ENCODE results near the gene SDR42E1.

Gene SDR42E1

DNA sequence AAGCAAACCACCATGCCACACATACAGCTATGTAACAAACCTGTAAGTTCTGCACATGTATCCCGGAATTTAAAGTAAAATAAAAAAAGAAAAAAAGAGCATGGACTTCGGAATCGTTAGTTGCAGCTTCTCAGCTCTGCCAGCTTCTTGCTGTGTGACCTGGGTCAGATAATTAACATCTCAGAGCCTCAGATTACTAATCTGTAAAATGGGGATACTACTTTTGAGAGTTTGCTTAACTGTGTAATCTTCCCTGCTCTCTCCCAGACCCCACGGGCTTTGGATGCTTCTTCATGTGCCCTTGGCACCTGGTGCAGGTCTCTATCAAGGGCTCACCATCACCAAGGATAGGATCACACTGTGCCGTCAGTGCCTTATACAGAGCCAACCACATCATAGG lies 40.4 kb upstream of the SDR42E1 start:
- H3K4me3 ChIP-seq (replicated peaks; ENCODE audit: low read depth, low read length), result no peak overlapping the region
- no peak for DNase-seq (ENCODE audit: extremely low read depth, low read depth)
- TF ChIP-seq, protein P1, sequence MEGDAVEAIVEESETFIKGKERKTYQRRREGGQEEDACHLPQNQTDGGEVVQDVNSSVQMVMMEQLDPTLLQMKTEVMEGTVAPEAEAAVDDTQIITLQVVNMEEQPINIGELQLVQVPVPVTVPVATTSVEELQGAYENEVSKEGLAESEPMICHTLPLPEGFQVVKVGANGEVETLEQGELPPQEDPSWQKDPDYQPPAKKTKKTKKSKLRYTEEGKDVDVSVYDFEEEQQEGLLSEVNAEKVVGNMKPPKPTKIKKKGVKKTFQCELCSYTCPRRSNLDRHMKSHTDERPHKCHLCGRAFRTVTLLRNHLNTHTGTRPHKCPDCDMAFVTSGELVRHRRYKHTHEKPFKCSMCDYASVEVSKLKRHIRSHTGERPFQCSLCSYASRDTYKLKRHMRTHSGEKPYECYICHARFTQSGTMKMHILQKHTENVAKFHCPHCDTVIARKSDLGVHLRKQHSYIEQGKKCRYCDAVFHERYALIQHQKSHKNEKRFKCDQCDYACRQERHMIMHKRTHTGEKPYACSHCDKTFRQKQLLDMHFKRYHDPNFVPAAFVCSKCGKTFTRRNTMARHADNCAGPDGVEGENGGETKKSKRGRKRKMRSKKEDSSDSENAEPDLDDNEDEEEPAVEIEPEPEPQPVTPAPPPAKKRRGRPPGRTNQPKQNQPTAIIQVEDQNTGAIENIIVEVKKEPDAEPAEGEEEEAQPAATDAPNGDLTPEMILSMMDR (IDR thresholded peaks at IDR 0.05; ENCODE audit: low read depth, low read length, missing control alignments), result no peak

DNA sequence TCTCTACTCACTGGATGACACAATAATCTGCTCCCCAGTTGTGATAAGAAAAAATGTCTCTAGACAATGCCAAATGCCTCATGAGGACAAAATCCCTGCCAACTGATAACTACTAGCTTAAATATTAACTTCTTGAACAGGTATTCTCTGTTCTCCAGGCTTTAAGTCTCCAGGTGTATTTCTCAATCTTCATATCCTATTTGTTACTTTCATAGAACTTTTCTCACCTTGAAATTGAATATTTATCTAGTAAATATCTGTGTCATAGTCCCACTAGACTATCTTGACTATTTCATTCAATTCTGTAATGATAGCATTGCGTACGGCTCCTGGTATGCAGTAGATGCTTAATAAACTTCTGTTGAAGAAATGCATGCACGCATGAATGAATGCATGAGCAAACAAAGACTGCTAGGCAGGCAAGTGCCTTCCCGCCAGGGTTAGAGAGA lies 39.7 kb upstream of the SDR42E1 start:
- no peak for DNase-seq (ENCODE audit: extremely low read depth, low read depth)
- TF ChIP-seq, protein P1 (IDR thresholded peaks at IDR 0.05; ENCODE audit: low read depth, low read length, missing control alignments), result no peak
- H3K4me3 ChIP-seq (replicated peaks; ENCODE audit: low read depth, low read length), result no peak overlapping the region

DNA sequence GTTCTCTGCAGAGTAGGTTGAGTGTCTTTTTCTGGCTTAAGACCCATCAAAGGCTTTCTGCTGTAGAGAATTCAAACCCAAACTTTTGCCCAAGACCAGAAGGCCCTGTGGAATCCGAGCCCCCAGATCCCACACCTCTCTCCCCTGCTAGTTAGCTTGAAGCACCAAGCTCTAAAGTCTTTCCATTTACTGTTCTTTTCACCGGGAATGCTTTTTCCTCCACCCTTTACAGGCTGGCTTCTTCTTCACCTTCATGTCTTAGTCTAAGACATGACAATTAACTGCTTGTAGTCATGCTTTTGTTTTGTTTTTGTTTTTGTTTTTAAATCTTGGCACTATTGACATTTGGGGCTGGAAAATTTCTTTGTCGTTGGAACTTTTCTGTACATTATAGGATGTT lies 39.2 kb upstream of the SDR42E1 start:
- H3K4me3 ChIP-seq (replicated peaks; ENCODE audit: low read depth, low read length), result no peak overlapping the region
- no peak for DNase-seq (ENCODE audit: extremely low read depth, low read depth)
- TF ChIP-seq, protein P1 (IDR thresholded peaks at IDR 0.05; ENCODE audit: low read depth, low read length, missing control alignments), result no peak

DNA sequence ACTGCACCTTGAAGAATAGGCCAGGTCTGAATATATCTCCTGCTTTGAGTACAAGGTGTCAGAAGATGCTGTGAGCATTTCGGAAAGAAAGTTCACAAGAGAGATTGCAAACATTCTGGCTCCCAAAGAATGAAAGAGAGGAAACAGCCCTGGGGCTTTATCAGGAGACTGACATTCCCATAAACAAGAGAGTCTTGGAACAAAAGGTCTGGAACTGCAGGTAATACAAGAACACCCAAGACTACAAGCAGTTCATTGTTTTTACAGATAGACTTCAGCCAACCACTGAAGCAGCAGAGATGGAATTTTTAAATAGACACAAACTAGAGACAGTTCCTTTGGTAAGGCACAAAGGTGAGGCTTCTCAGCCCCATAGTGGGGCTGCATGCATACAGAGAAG lies 38.2 kb upstream of the SDR42E1 start:
- TF ChIP-seq, protein P1 (IDR thresholded peaks at IDR 0.05; ENCODE audit: low read depth, low read length, missing control alignments), result no peak
- no peak overlapping the region for H3K4me3 ChIP-seq (replicated peaks; ENCODE audit: low read depth, low read length)
- DNase-seq (ENCODE audit: extremely low read depth, low read depth), result no peak

DNA sequence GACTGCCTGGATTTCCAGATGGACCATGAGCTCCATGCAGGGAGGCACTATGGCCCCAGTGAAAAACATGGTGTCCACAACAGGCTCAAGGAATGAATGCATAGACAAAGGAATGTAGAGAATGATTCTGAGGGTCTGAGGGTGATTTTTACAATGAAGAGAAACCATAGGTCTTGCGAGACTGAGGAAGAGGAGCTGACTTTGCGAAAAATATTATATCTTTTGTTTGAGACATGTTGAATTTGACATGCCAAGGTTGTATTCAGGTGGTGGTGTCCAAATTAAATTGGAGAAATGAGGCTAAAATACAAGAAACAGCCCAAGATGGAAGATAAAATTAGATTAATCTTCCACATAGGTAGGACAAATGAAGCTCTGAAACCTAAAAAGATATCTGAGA lies 36.5 kb upstream of the SDR42E1 start:
- DNase-seq (ENCODE audit: extremely low read depth, low read depth), result no peak
- TF ChIP-seq, protein P1 (IDR thresholded peaks at IDR 0.05; ENCODE audit: low read depth, low read length, missing control alignments), result no peak
- no peak overlapping the region for H3K4me3 ChIP-seq (replicated peaks; ENCODE audit: low read depth, low read length)

DNA sequence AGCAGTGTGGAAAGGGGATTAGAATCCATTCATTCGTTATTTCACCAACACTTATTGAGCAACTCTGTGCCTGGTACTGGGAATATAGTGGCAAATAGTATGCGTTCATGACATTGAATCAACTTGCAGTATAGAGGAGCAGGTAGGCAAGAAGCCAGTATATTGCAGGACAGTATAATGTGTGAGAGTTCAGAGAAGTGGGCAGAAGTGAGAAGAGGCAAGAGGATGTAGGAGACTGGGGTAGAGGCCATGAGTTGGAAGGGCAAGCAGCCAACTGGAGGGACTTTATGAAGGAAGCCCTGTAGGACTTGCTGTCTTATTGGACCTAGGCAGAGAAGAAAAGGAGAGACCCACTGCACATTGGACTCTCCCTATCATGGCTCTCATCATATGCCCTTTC lies 36.1 kb upstream of the SDR42E1 start:
- H3K4me3 ChIP-seq (replicated peaks; ENCODE audit: low read depth, low read length), result no peak overlapping the region
- TF ChIP-seq, protein P1 (IDR thresholded peaks at IDR 0.05; ENCODE audit: low read depth, low read length, missing control alignments), result no peak
- no peak for DNase-seq (ENCODE audit: extremely low read depth, low read depth)

DNA sequence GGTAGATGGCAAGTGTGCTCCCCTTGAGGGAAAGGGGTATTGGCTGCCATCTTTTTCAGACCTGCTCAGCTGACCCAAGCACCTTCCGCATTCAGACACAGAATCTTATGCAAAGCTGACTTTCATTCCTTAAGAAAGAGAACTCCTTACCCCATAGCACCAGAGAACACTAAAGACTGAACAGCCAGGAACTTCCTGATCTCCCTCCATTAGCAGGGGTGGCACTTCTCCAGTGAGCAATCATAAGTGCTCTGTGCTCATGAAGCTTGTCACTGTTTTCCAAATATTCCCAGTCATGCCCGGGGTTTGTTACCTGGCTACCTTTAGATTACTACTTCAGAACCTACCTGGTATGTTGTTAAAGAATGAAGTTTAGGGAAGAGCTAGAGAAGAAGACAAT lies 35.7 kb upstream of the SDR42E1 start:
- H3K4me3 ChIP-seq (replicated peaks; ENCODE audit: low read depth, low read length), result no peak overlapping the region
- no peak for DNase-seq (ENCODE audit: extremely low read depth, low read depth)
- TF ChIP-seq, protein P1 (IDR thresholded peaks at IDR 0.05; ENCODE audit: low read depth, low read length, missing control alignments), result no peak
